A549 (cell line): ENCODE data around the gene ZNF526.

Experiments
- HDAC2 ChIP-seq: fragments of 200-600 bp; sonication (generic); IDR thresholded peaks from 2 replicates; pipeline ENCODE4 v1.6.1; 2016
- POLR2A ChIP-seq: IDR thresholded peaks from 2 replicates; pipeline ENCODE4 v1.6.1; 2012; ENCODE audit warnings: mild to moderate bottlenecking, low read length
- TF ChIP-seq, protein P1 (sequence below): fragments of >200 bp; sonication (Bioruptor Twin); formaldehyde crosslinking; IDR thresholded peaks from 3 replicates; pipeline ENCODE4 v1.5.1; 2016
- TF ChIP-seq, protein P2 (sequence below): fragments of 450-650 bp; IDR thresholded peaks from 2 replicates; pipeline ENCODE4 v1.6.1; 2014; ENCODE audit warnings: antibody characterized with exemption

DNA sequence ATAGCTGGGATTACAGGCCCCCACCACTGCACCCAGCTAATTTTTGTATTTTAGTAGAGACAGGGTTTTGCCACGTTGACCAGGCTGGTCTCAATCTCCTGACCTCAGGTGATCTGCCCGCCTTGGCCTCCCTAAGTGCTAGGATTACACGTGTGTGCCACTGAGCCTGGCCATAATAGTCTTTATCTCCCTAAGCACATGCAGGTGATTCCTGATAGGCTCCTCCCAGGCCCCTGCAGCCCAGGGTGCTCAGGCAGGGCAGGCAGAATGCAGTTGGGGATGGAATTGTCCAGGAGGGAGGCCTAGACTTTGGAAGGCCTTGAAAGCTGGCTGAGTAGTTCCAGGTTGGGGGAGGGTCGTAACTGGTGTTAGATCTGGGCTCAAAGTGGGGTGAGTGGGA, 8.5 kb downstream of the ZNF526 start:
- TF ChIP-seq, protein P1, sequence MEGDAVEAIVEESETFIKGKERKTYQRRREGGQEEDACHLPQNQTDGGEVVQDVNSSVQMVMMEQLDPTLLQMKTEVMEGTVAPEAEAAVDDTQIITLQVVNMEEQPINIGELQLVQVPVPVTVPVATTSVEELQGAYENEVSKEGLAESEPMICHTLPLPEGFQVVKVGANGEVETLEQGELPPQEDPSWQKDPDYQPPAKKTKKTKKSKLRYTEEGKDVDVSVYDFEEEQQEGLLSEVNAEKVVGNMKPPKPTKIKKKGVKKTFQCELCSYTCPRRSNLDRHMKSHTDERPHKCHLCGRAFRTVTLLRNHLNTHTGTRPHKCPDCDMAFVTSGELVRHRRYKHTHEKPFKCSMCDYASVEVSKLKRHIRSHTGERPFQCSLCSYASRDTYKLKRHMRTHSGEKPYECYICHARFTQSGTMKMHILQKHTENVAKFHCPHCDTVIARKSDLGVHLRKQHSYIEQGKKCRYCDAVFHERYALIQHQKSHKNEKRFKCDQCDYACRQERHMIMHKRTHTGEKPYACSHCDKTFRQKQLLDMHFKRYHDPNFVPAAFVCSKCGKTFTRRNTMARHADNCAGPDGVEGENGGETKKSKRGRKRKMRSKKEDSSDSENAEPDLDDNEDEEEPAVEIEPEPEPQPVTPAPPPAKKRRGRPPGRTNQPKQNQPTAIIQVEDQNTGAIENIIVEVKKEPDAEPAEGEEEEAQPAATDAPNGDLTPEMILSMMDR = no peak
- no peak for TF ChIP-seq POLR2A
- TF ChIP-seq HDAC2 = no peak
- TF ChIP-seq, protein P2, sequence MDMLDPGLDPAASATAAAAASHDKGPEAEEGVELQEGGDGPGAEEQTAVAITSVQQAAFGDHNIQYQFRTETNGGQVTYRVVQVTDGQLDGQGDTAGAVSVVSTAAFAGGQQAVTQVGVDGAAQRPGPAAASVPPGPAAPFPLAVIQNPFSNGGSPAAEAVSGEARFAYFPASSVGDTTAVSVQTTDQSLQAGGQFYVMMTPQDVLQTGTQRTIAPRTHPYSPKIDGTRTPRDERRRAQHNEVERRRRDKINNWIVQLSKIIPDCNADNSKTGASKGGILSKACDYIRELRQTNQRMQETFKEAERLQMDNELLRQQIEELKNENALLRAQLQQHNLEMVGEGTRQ = no peak
